ENCODE data around the gene DDC.
"Not testable (repeated sequence)": the region's sequence is repeated elsewhere in the genome, so short reads cannot be mapped to it uniquely, and the experiment has no call there.

DDC gene

GRCh38 chr7:50555594-50556140, 9.5 kb downstream of the DDC start:
- in situ Hi-C loops (cut with MboI; ENCODE audit: low sequenced_read_pairs), result no loop called here

GRCh38 chr7:50554431-50555322, 10.5 kb downstream of the DDC start:
- in situ Hi-C loops (cut with MboI; ENCODE audit: low sequenced_read_pairs), result no loop called here

GRCh38 chr7:50553973-50554372, 11.2 kb downstream of the DDC start:
- in situ Hi-C loops (cut with MboI; ENCODE audit: low sequenced_read_pairs), result no loop called here

- in situ Hi-C loops (cut with MboI; ENCODE audit: low sequenced_read_pairs), result no loop called here
Observed at GRCh38 chr7:50552921-50553320, 12.3 kb downstream of the DDC start.

GRCh38 chr7:50552139-50552538, 13.1 kb downstream of the DDC start:
- in situ Hi-C loops (cut with MboI; ENCODE audit: low sequenced_read_pairs), result no loop called here

GRCh38 chr7:50545613-50546012, 19.6 kb downstream of the DDC start:
- in situ Hi-C loops (cut with MboI; ENCODE audit: low sequenced_read_pairs), result not testable (repeated sequence)

- in situ Hi-C loops (cut with MboI; ENCODE audit: low sequenced_read_pairs), result no loop called here
Observed at GRCh38 chr7:50544992-50545391, 20.2 kb downstream of the DDC start.

GRCh38 chr7:50543776-50544442, 21.3 kb downstream of the DDC start:
- in situ Hi-C loops (cut with MboI; ENCODE audit: low sequenced_read_pairs), result no loop called here

- in situ Hi-C loops (cut with MboI; ENCODE audit: low sequenced_read_pairs), result no loop called here
Observed at GRCh38 chr7:50542132-50542531, 23.1 kb downstream of the DDC start.

- in situ Hi-C loops (cut with MboI; ENCODE audit: low sequenced_read_pairs), result no loop called here
Observed at GRCh38 chr7:50540785-50541579, 24.2 kb downstream of the DDC start.

- in situ Hi-C loops (cut with MboI; ENCODE audit: low sequenced_read_pairs), result no loop called here
Observed at GRCh38 chr7:50539725-50540124, 25.5 kb downstream of the DDC start.

GRCh38 chr7:50538478-50538877, 26.7 kb downstream of the DDC start:
- in situ Hi-C loops (cut with MboI; ENCODE audit: low sequenced_read_pairs), result no loop called here

- in situ Hi-C loops (cut with MboI; ENCODE audit: low sequenced_read_pairs), result no loop called here
Observed at GRCh38 chr7:50537417-50537816, 27.8 kb downstream of the DDC start.

GRCh38 chr7:50535291-50535711, 29.9 kb downstream of the DDC start:
- in situ Hi-C loops (cut with MboI; ENCODE audit: low sequenced_read_pairs), result not testable (repeated sequence)

- in situ Hi-C loops (cut with MboI; ENCODE audit: low sequenced_read_pairs), result no loop called here
Observed at GRCh38 chr7:50534690-50535290, 30.4 kb downstream of the DDC start.

GRCh38 chr7:50533866-50534265, 31.3 kb downstream of the DDC start:
- in situ Hi-C loops (cut with MboI; ENCODE audit: low sequenced_read_pairs), result no loop called here

GRCh38 chr7:50531928-50532327, 33.3 kb downstream of the DDC start:
- in situ Hi-C loops (cut with MboI; ENCODE audit: low sequenced_read_pairs), result no loop called here

GRCh38 chr7:50531401-50531911, 33.7 kb downstream of the DDC start:
- in situ Hi-C loops (cut with MboI; ENCODE audit: low sequenced_read_pairs), result no loop called here

GRCh38 chr7:50530766-50531165, 34.4 kb downstream of the DDC start:
- in situ Hi-C loops (cut with MboI; ENCODE audit: low sequenced_read_pairs), result no loop called here

- in situ Hi-C loops (cut with MboI; ENCODE audit: low sequenced_read_pairs), result no loop called here
Observed at GRCh38 chr7:50529093-50529862, 35.9 kb downstream of the DDC start.

Data from HL-60/S4 treated with phorbol 12-myristate 13-acetate at 8.2 ng/mL for 4 days and 3 days (cell line).